ENCODE data around the gene DENND6B.

- no peak for TF ChIP-seq CTCF (IDR thresholded peaks at IDR 0.05; ENCODE audit: low read depth, low read length)
- no peak for TF ChIP-seq EZH2phosphoT487 (IDR thresholded peaks at IDR 0.05; ENCODE audit: low read depth)
Measured at GRCh38 chr22:50347157-50347556, 20.3 kb upstream of the DENND6B start.
